PFSK-1 (cell line): ENCODE data around the gene INVS.

Experiments
- FOXP2 ChIP-seq: optimal IDR thresholded peaks from 2 replicates; pipeline ENCODE3; 2011; ENCODE audit warnings: borderline replicate concordance, control low read depth, inconsistent platforms; ENCODE audit not compliant: insufficient read depth; ENCODE audit errors: extremely low read length, extremely low read depth
- POLR2AphosphoS5 ChIP-seq: IDR thresholded peaks from 2 replicates; pipeline ENCODE4 v1.6.1; 2012; ENCODE audit warnings: low read depth, mild to moderate bottlenecking, control low read depth, low read length, moderate library complexity
- REST ChIP-seq, 2 experiments: IDR thresholded peaks; 2 replicates each; pipeline versions ENCODE4 v1.6.1 to v1.8.0; 2011 to 2012; ENCODE audit warnings: low read depth in 2 of 2, low read length in 2 of 2, control low read depth in 1 of 2, inconsistent platforms in 1 of 2, mild to moderate bottlenecking in 1 of 2, moderate library complexity in 1 of 2; ENCODE audit not compliant: insufficient read depth in 1 of 2
- SIN3A ChIP-seq: IDR thresholded peaks from 2 replicates; pipeline ENCODE4 v1.6.1; 2012; ENCODE audit warnings: mild to moderate bottlenecking, low read length, moderate library complexity, borderline replicate concordance; ENCODE audit not compliant: insufficient read depth
- TAF1 ChIP-seq: IDR thresholded peaks from 2 replicates; pipeline ENCODE4 v1.6.1; 2012; ENCODE audit warnings: low read length, control low read depth, borderline replicate concordance; ENCODE audit not compliant: insufficient read depth

INVS gene

GRCh38 chr9:100100146-100100667 lies 1.2 kb downstream of the INVS start:
- TF ChIP-seq POLR2AphosphoS5 = no peak
- TF ChIP-seq REST (IDR thresholded peaks at IDR 0.05; ENCODE audit: insufficient read depth in 1 of 2, low read depth in 2 of 2, low read length in 2 of 2) = no peak
- no peak for TF ChIP-seq SIN3A
- TF ChIP-seq FOXP2 = no peak
- TF ChIP-seq TAF1 = no peak

- TF ChIP-seq TAF1 (no peak), FOXP2 (no peak), POLR2AphosphoS5 (no peak), SIN3A (no peak), REST (IDR thresholded peaks at IDR 0.05; ENCODE audit: insufficient read depth in 1 of 2, low read depth in 2 of 2, low read length in 2 of 2) (no peak)
Observed at GRCh38 chr9:100101608-100102007, 2.6 kb downstream of the INVS start.

GRCh38 chr9:100104314-100104713 lies 5.3 kb downstream of the INVS start:
- no peak for TF ChIP-seq FOXP2
- no peak for TF ChIP-seq POLR2AphosphoS5
- no peak for TF ChIP-seq SIN3A
- no peak for TF ChIP-seq REST (IDR thresholded peaks at IDR 0.05; ENCODE audit: insufficient read depth in 1 of 2, low read depth in 2 of 2, low read length in 2 of 2)
- no peak for TF ChIP-seq TAF1

GRCh38 chr9:100105861-100106260 lies 6.8 kb downstream of the INVS start:
- no peak for TF ChIP-seq POLR2AphosphoS5
- TF ChIP-seq TAF1 = no peak
- no peak for TF ChIP-seq SIN3A
- TF ChIP-seq FOXP2 = no peak
- no peak for TF ChIP-seq REST (IDR thresholded peaks at IDR 0.05; ENCODE audit: insufficient read depth in 1 of 2, low read depth in 2 of 2, low read length in 2 of 2)

- no peak for TF ChIP-seq FOXP2
- no peak for TF ChIP-seq SIN3A
- no peak for TF ChIP-seq POLR2AphosphoS5
- no peak for TF ChIP-seq REST (IDR thresholded peaks at IDR 0.05; ENCODE audit: insufficient read depth in 1 of 2, low read depth in 2 of 2, low read length in 2 of 2)
- TF ChIP-seq TAF1 = no peak
Observed at GRCh38 chr9:100106616-100107015, 7.6 kb downstream of the INVS start.
